ENCODE measurements around the gene UBE2O.

DNA sequence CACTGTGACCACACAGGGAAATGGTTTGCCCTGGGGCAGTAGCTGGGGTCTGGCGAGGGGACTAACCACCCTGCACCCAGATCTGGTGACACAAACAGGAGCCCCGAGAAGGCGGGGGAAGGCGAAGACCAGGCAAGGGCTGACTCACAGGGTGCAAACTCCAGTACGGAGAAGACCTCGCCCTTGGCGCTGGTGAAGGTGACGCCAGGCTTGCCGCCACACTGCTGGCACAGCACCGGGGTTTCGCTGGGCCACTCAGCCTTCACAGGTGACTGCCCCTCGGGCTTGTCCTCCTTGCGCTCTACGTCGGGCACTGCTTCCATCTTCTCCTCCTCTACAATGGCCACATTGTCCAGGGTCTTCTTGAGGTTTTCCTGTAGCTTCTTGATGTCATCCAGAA is 57.0 kb downstream of the UBE2O start:
- TF ChIP-seq, protein P1, sequence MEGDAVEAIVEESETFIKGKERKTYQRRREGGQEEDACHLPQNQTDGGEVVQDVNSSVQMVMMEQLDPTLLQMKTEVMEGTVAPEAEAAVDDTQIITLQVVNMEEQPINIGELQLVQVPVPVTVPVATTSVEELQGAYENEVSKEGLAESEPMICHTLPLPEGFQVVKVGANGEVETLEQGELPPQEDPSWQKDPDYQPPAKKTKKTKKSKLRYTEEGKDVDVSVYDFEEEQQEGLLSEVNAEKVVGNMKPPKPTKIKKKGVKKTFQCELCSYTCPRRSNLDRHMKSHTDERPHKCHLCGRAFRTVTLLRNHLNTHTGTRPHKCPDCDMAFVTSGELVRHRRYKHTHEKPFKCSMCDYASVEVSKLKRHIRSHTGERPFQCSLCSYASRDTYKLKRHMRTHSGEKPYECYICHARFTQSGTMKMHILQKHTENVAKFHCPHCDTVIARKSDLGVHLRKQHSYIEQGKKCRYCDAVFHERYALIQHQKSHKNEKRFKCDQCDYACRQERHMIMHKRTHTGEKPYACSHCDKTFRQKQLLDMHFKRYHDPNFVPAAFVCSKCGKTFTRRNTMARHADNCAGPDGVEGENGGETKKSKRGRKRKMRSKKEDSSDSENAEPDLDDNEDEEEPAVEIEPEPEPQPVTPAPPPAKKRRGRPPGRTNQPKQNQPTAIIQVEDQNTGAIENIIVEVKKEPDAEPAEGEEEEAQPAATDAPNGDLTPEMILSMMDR (IDR thresholded peaks at IDR 0.05; ENCODE audit: low read depth, low read length, poor library complexity, severe bottlenecking), result no peak
- no peak for TF ChIP-seq EZH2phosphoT487 (IDR thresholded peaks at IDR 0.05; ENCODE audit: borderline replicate concordance, low read length)
